Calu3 (cell line): ENCODE results near the gene GADD45B. TPM values are rescaled to one million over a fixed set of nuclear protein-coding genes. Genes with fewer than 3 reads are reported as not detected.

Experiments
- BruUV-seq: library from RNA; stranded (reverse); fragments of 400-500 nt; replicated peaks from 2 replicates; lab custom pipeline; 2021; lab: Mats Ljungman, UMichigan
- CTCF ChIA-PET: fragments of 300-600 bp; sonication (Branson Sonifier 250); formaldehyde crosslinking; loops from one replicate; lab custom pipeline; 2022; ENCODE audit warnings: antibody characterized with exemption; lab: Charles Lee
- DNase-seq: peaks from one replicate; pipeline ENCODE4 v3.0.0; 2022
- H3K27ac Mint-ChIP-seq: one replicate; pipeline ENCODE4 v1.8.0; 2022; ENCODE audit warnings: mixed read lengths; ENCODE audit not compliant: unreplicated experiment
- H3K27me3 Mint-ChIP-seq: one replicate; pipeline ENCODE4 v1.8.0; 2022; ENCODE audit warnings: mixed read lengths; ENCODE audit not compliant: unreplicated experiment
- H3K36me3 Mint-ChIP-seq: one replicate; pipeline ENCODE4 v1.8.0; 2022; ENCODE audit warnings: mild to moderate bottlenecking, moderate library complexity, mixed read lengths; ENCODE audit not compliant: insufficient read depth, unreplicated experiment
- H3K4me1 Mint-ChIP-seq: one replicate; pipeline ENCODE4 v1.8.0; 2022; ENCODE audit warnings: mild to moderate bottlenecking, low read depth, mixed read lengths; ENCODE audit not compliant: unreplicated experiment
- H3K4me3 Mint-ChIP-seq: one replicate; pipeline ENCODE4 v1.8.0; 2022; ENCODE audit warnings: mild to moderate bottlenecking, low read depth, moderate library complexity, mixed read lengths; ENCODE audit not compliant: unreplicated experiment
- H3K9me3 Mint-ChIP-seq: one replicate; pipeline ENCODE4 v1.8.0; 2022; ENCODE audit warnings: low read depth, mixed read lengths; ENCODE audit not compliant: unreplicated experiment
- CTCF ChIP-seq: fragments of 200-600 bp; IDR thresholded peaks from one replicate; pipeline ENCODE4 v1.8.0; 2022; ENCODE audit warnings: antibody characterized with exemption; ENCODE audit not compliant: unreplicated experiment
- intact Hi-C: fragments of 100-400 bp; cut with micrococcal nuclease; formaldehyde crosslinking; loops from one replicate; pipeline ENCODE4 v1.10.0; 2022; ENCODE audit not compliant: unreplicated experiment
- microRNA-seq: library from miRNA; unstranded; fragments of <30 nt; microRNA quantifications from one replicate; pipeline ENCODE4 v1.2.0, GENCODE V29; 2022
- total RNA-seq: library from RNA; stranded (reverse); gene quantifications from 2 replicates; pipeline ENCODE4 v1.2.3, GENCODE V29; 2022

GADD45B gene
- total RNA-seq, 1 experiment from 2014 or later: 36.5 TPM

GRCh38 chr19:2524361-2524839 lies 48.5 kb downstream of the GADD45B start:
- CTCF ChIA-PET: no interaction called here
- BruUV-seq: no TSS peak
- no peak for DNase-seq
- no peaks in the 10 kb centered on the region for H3K27me3 Mint-ChIP-seq
- peaks cover 14% of the 10 kb centered on the region for H3K4me1 Mint-ChIP-seq
- no peak for TF ChIP-seq CTCF
- H3K27ac Mint-ChIP-seq: no peak overlapping the region
- intact Hi-C loops: no loop called here
- H3K4me3 Mint-ChIP-seq: peak overlapping the region; percentile 26
- no peaks in the 10 kb centered on the region for H3K9me3 Mint-ChIP-seq
- H3K36me3 Mint-ChIP-seq: peaks cover 6% of the 10 kb centered on the region

- BruUV-seq: no TSS peak
- Mint-ChIP-seq H3K9me3 (no peaks in the 10 kb centered on the region), H3K36me3 (peaks cover 6% of the 10 kb centered on the region), H3K27me3 (no peaks in the 10 kb centered on the region), H3K27ac (no peak overlapping the region), H3K4me1 (peaks cover 14% of the 10 kb centered on the region), H3K4me3 (peak overlapping the region; percentile 26)
- no peak for TF ChIP-seq CTCF
- intact Hi-C loops: no loop called here
- CTCF ChIA-PET: interaction anchor here (1.0 to 1.2 kb wide), 2 partner anchors 16 to 49 kb away, joined by 3 read pairs; partner anchors contain the start of gene GADD45B
- DNase-seq: peak; percentile 86
Observed at GRCh38 chr19:2524840-2525723, 49.2 kb downstream of the GADD45B start.

GRCh38 chr19:2527171-2527570 lies 51.2 kb downstream of the GADD45B start:
- intact Hi-C loops: no loop called here
- no peak overlapping the region for H3K4me3 Mint-ChIP-seq

GRCh38 chr19:2527686-2528085 lies 51.8 kb downstream of the GADD45B start:
- peaks cover 24% of the 10 kb centered on the region for H3K4me1 Mint-ChIP-seq
- CTCF ChIA-PET: no interaction called here
- peaks cover 3% of the 10 kb centered on the region for H3K9me3 Mint-ChIP-seq
- no peaks in the 10 kb centered on the region for H3K27me3 Mint-ChIP-seq
- no peak overlapping the region for H3K4me3 Mint-ChIP-seq
- BruUV-seq: no TSS peak
- DNase-seq: no peak
- intact Hi-C loops: no loop called here
- H3K27ac Mint-ChIP-seq: peak overlapping the region; percentile 36
- no peak for TF ChIP-seq CTCF
- peaks cover 6% of the 10 kb centered on the region for H3K36me3 Mint-ChIP-seq

More at GRCh38 chr19:2527171-2527570, 51.2 kb downstream of the GADD45B start:
- H3K27ac Mint-ChIP-seq: no peak overlapping the region
- H3K9me3 Mint-ChIP-seq: peaks cover 1% of the 10 kb centered on the region
- no TSS peak for BruUV-seq
- no peak for TF ChIP-seq CTCF
- CTCF ChIA-PET: no interaction called here
- H3K27me3 Mint-ChIP-seq: no peaks in the 10 kb centered on the region
- H3K36me3 Mint-ChIP-seq: peaks cover 6% of the 10 kb centered on the region
- no peak for DNase-seq
- H3K4me1 Mint-ChIP-seq: peaks cover 18% of the 10 kb centered on the region

Small RNA genes lying within 50 kb of the gene (microRNA-seq; reads per million reads assigned to microRNA genes)
- gene MIR7108: 1.4 reads per million

Other genes starting within 250 kb of the GADD45B start
- 38.7 and 43.5 TPM in 2 replicates for gene PLEKHJ1, start 239.8 kb upstream of the GADD45B start, total RNA-seq
- 83.0 and 83.6 TPM in 2 replicates for gene SF3A2, start 239.3 kb upstream of the GADD45B start, total RNA-seq
- 3.7 and 5.0 TPM in 2 replicates for gene AMH, start 226.8 kb upstream of the GADD45B start, total RNA-seq
- gene JSRP1, start 219.7 kb upstream of the GADD45B start, total RNA-seq: 0.73 TPM in 1 of 2 replicates, not detected in the other
- not detected in 2 replicates for gene PEAK3, start 194.0 kb upstream of the GADD45B start, total RNA-seq
- gene LINGO3, start 168.0 kb upstream of the GADD45B start, total RNA-seq: not detected in 2 replicates
- 71.5 and 93.0 TPM in 2 replicates for gene LSM7, start 147.5 kb upstream of the GADD45B start, total RNA-seq
- 56.0 and 59.3 TPM in 2 replicates for gene SPPL2B, start 147.4 kb upstream of the GADD45B start, total RNA-seq
- gene TMPRSS9, start 115.9 kb upstream of the GADD45B start, total RNA-seq: not detected in 2 replicates
- gene TIMM13, start 48.5 kb upstream of the GADD45B start, total RNA-seq: 75.8 and 81.8 TPM in 2 replicates
- gene LMNB2, start 19.2 kb upstream of the GADD45B start, total RNA-seq: 88.0 and 109 TPM in 2 replicates
- 0.87 and 0.91 TPM in 2 replicates for gene GNG7, start 226.6 kb downstream of the GADD45B start, total RNA-seq
- 0.17 and 0.51 TPM in 2 replicates for gene DIRAS1, start 245.2 kb downstream of the GADD45B start, total RNA-seq